Subcutaneous abdominal adipose tissue (tissue), 5 donors: ENCODE data around the gene STAT3.

Source experiments
- H3K27ac ChIP-seq: one replicate; pipeline ENCODE4 v1.7.0; 2013; ENCODE audit warnings: low read depth, mild to moderate bottlenecking, inconsistent platforms, low read length, moderate library complexity
- H3K27me3 ChIP-seq, 5 donors: one replicate each; pipeline ENCODE4 v1.7.0; 2013; ENCODE audit warnings: low read length in 5 of 5, inconsistent platforms in 1 of 5; ENCODE audit not compliant: control insufficient read depth in 5 of 5, insufficient read depth in 4 of 5
- H3K36me3 ChIP-seq, 5 donors: one replicate each; pipeline ENCODE4 v1.7.0; 2013; ENCODE audit warnings: low read length in 5 of 5; ENCODE audit not compliant: control insufficient read depth in 5 of 5, insufficient read depth in 5 of 5
- H3K4me1 ChIP-seq, 5 donors: one replicate each; pipeline ENCODE4 v1.7.0; 2013; ENCODE audit warnings: low read length in 5 of 5, mild to moderate bottlenecking in 3 of 5, moderate library complexity in 1 of 5; ENCODE audit not compliant: control insufficient read depth in 5 of 5, insufficient read depth in 5 of 5
- H3K4me3 ChIP-seq, 5 donors: one replicate each; pipeline ENCODE4 v1.7.0; 2013; ENCODE audit warnings: low read length in 5 of 5, low read depth in 1 of 5
- H3K9ac ChIP-seq, 5 donors: one replicate each; pipeline ENCODE4 v1.7.0; 2013; ENCODE audit warnings: low read length in 5 of 5, mild to moderate bottlenecking in 4 of 5, moderate library complexity in 3 of 5
- H3K9me3 ChIP-seq, 5 donors: one replicate each; pipeline ENCODE4 v1.7.0; 2013; ENCODE audit warnings: low read length in 5 of 5; ENCODE audit not compliant: control insufficient read depth in 5 of 5
- donor health status: healthy.
- donor health status: healthy.
- donor health status: healthy.
- donor health status: healthy.
- donor health status: healthy.

Gene STAT3

GRCh38 chr17:42388381-42389134 is at the start of gene STAT3:
STAT3 (minus strand) TSS chr17:42388442; CDS start chr17:42348516, 39,926 bp downstream.
- Histone ChIP-seq H3K9me3 (no peaks in the 10 kb centered on the region), H3K4me3 (peak within 1 kb of the TSS; percentile 82 to 98 (median 95)), H3K36me3 (no peaks in the 10 kb centered on the region), H3K27ac (peak within 1 kb of the TSS; percentile 98), H3K4me1 (peaks cover 4 to 42% (median 25%) of the 10 kb centered on the region in 5 donors), H3K27me3 (no peaks in the 10 kb centered on the region), H3K9ac (peak within 1 kb of the TSS; percentile 89 to 100 (median 97))

- no peaks in the 10 kb centered on the region for H3K9me3 ChIP-seq
- peaks cover 5 to 25% (median 19%) of the 10 kb centered on the region in 5 donors for H3K4me1 ChIP-seq
- peak overlapping the region in 1 of 5 donors; percentile 1 for H3K9ac ChIP-seq
- H3K4me3 ChIP-seq = peak overlapping the region in 1 of 5 donors; percentile 22
- no peaks in the 10 kb centered on the region for H3K27me3 ChIP-seq
- no peaks in the 10 kb centered on the region for H3K36me3 ChIP-seq
- H3K27ac ChIP-seq = peak overlapping the region; percentile 68
Measured at GRCh38 chr17:42436391-42436790, 48.1 kb upstream of the STAT3 start.

GRCh38 chr17:42431758-42432161 is 43.5 kb upstream of the STAT3 start:
- peaks cover 9 to 48% (median 44%) of the 10 kb centered on the region in 5 donors for H3K4me1 ChIP-seq
- H3K27me3 ChIP-seq = no peaks in the 10 kb centered on the region
- H3K27ac ChIP-seq = peak overlapping the region; percentile 47
- H3K36me3 ChIP-seq = no peaks in the 10 kb centered on the region
- H3K4me3 ChIP-seq = no peak overlapping the region
- peak overlapping the region in 2 of 5 donors; percentile 7 to 41 for H3K9ac ChIP-seq
- H3K9me3 ChIP-seq = no peaks in the 10 kb centered on the region

- no peak overlapping the region for H3K27ac ChIP-seq
- peaks cover 10 to 50% (median 47%) of the 10 kb centered on the region in 5 donors for H3K4me1 ChIP-seq
- no peak overlapping the region for H3K4me3 ChIP-seq
- H3K9me3 ChIP-seq = no peaks in the 10 kb centered on the region
- H3K9ac ChIP-seq = peak overlapping the region in 1 of 5 donors; percentile 41
- no peaks in the 10 kb centered on the region for H3K27me3 ChIP-seq
- no peaks in the 10 kb centered on the region for H3K36me3 ChIP-seq
Measured at GRCh38 chr17:42429726-42430447, 41.6 kb upstream of the STAT3 start.

GRCh38 chr17:42428141-42428944 is 40.1 kb upstream of the STAT3 start:
- no peak overlapping the region for H3K4me3 ChIP-seq
- no peaks in the 10 kb centered on the region for H3K9me3 ChIP-seq
- peak overlapping the region; percentile 73 for H3K27ac ChIP-seq
- no peaks in the 10 kb centered on the region for H3K27me3 ChIP-seq
- H3K36me3 ChIP-seq = no peaks in the 10 kb centered on the region
- H3K9ac ChIP-seq = peak overlapping the region in 1 of 5 donors; percentile 6
- peaks cover 11 to 65% (median 59%) of the 10 kb centered on the region in 5 donors for H3K4me1 ChIP-seq

- H3K27me3 ChIP-seq = peaks cover 0 to 5% (median 0%) of the 10 kb centered on the region in 5 donors
- H3K9ac ChIP-seq = peak overlapping the region in 3 of 5 donors; percentile 11 to 48 (median 27)
- H3K27ac ChIP-seq = peak overlapping the region; percentile 99
- no peaks in the 10 kb centered on the region for H3K36me3 ChIP-seq
- peaks cover 15 to 64% (median 57%) of the 10 kb centered on the region in 5 donors for H3K4me1 ChIP-seq
- no peaks in the 10 kb centered on the region for H3K9me3 ChIP-seq
- H3K4me3 ChIP-seq = peak overlapping the region in 2 of 5 donors; percentile 22 to 35
Measured at GRCh38 chr17:42424991-42425610, 36.9 kb upstream of the STAT3 start.

GRCh38 chr17:42423766-42424165 is 35.5 kb upstream of the STAT3 start:
- H3K4me1 ChIP-seq = peaks cover 20 to 68% (median 63%) of the 10 kb centered on the region in 5 donors
- peak overlapping the region in 3 of 5 donors; percentile 51 to 70 (median 56) for H3K9ac ChIP-seq
- peaks cover 0 to 5% (median 0%) of the 10 kb centered on the region in 5 donors for H3K27me3 ChIP-seq
- H3K9me3 ChIP-seq = no peaks in the 10 kb centered on the region
- no peaks in the 10 kb centered on the region for H3K36me3 ChIP-seq
- peak overlapping the region; percentile 99 for H3K27ac ChIP-seq
- peak overlapping the region in 4 of 5 donors; percentile 55 to 100 (median 98) for H3K4me3 ChIP-seq

- H3K9me3 ChIP-seq = no peaks in the 10 kb centered on the region
Measured at GRCh38 chr17:42422958-42423712, 34.9 kb upstream of the STAT3 start, which contains the start of gene CAVIN1. CAVIN1 (minus strand) TSS chr17:42423256; CDS start chr17:42423097, 159 bp downstream.

More at GRCh38 chr17:42422958-42423712, 34.9 kb upstream of the STAT3 start, which contains the start of gene CAVIN1:
- no peaks in the 10 kb centered on the region for H3K36me3 ChIP-seq
- peak within 1 kb of the TSS; percentile 88 to 95 (median 92) for H3K9ac ChIP-seq
- peaks cover 0 to 5% (median 0%) of the 10 kb centered on the region in 5 donors for H3K27me3 ChIP-seq
- H3K4me3 ChIP-seq = peak within 1 kb of the TSS; percentile 84 to 100 (median 100)
- peak within 1 kb of the TSS; percentile 99 for H3K27ac ChIP-seq
- peaks cover 15 to 68% (median 62%) of the 10 kb centered on the region in 5 donors for H3K4me1 ChIP-seq
